Gastroesophageal sphincter (tissue), 2 donors: ENCODE measurements around the gene CCDC177.

ENCODE experiments used
- POLR2A ChIP-seq, 2 donors: fragments of 450-650 bp; IDR thresholded peaks; one replicate each; pipeline ENCODE4 v1.6.1; 2017; ENCODE audit warnings: antibody characterized with exemption in 2 of 2, mild to moderate bottlenecking in 2 of 2, moderate library complexity in 1 of 2
- POLR2AphosphoS5 ChIP-seq: sonication (generic); formaldehyde crosslinking; IDR thresholded peaks from one replicate; pipeline ENCODE4 v1.6.1; 2017; ENCODE audit warnings: antibody characterized with exemption

DNA sequence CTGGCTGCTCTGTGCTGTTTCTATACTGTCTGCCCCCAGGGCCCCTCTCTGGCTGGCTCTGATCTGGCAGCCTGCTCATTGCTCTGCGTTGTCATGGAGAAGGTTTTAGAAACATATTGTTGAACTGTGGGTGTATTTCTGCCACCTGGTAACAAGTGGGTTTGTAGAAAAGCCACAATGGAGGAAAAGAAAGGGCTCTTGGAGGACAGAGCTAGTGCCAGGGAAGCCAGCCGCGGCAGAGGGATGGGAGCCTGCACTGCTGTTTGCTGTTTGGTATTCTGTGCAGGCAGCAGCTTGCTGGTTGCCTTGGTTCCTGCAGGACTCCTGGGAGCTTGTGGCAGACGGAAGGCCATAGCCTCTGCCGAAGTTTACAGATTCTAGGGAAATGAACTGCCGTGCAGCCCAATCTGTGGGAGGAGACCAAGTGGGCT is 15.1 kb downstream of the CCDC177 start:
- no peak for TF ChIP-seq POLR2AphosphoS5
- TF ChIP-seq POLR2A (IDR thresholded peaks at IDR 0.05): no peak
